B cell (primary cell): ENCODE results near the gene KCNC4. TPM values are rescaled to one million over a fixed set of nuclear protein-coding genes. Genes with fewer than 3 reads are reported as not detected.

ENCODE experiments used
- ATAC-seq: fragments of 200-7000 bp; cut with Tn5 transposase; one replicate; pipeline ENCODE4 v1.10.0; 2021; ENCODE audit warnings: low read depth, mild to moderate bottlenecking, moderate number of reproducible peaks, moderate library complexity
- CTCF ChIA-PET: fragments of 350-600 bp; sonication (Branson Sonifier 250); formaldehyde crosslinking; loops from one replicate; lab custom pipeline; 2021; ENCODE audit warnings: antibody characterized with exemption, inconsistent platforms; lab: Charles Lee
- POLR2A ChIA-PET: fragments of 350-600 bp; sonication (Branson Sonifier 250); formaldehyde crosslinking; loops from one replicate; lab custom pipeline; 2021; ENCODE audit warnings: antibody characterized with exemption; lab: Charles Lee
- DNase-seq: peaks from one replicate; pipeline ENCODE4 v3.0.0; 2013
- H2AFZ ChIP-seq: 2 replicates; pipeline ENCODE4 v1.6.1; 2012; ENCODE audit warnings: mild to moderate bottlenecking, low read depth, low read length; ENCODE audit not compliant: insufficient read depth, poor library complexity, severe bottlenecking
- H3K27ac ChIP-seq, 2 donors: 1 replicate in 1 of 2; 2 replicates in 1 of 2; pipeline ENCODE4 v1.5.1; 2012 to 2013; ENCODE audit warnings: low read length in 2 of 2, mild to moderate bottlenecking in 2 of 2, moderate library complexity in 1 of 2
- H3K27me3 ChIP-seq, 4 experiments: fragments of 200-600 bp in 1 of 4; sonication (generic) in 1 of 4; replicated peaks in 1 of 4; 1 replicate in 2 of 4; 2 replicates in 2 of 4; pipeline versions ENCODE4 v1.6.1 to v1.7.0; 2013 to 2016; ENCODE audit warnings: low read length in 3 of 4, mild to moderate bottlenecking in 2 of 4, mixed read lengths in 1 of 4, moderate library complexity in 1 of 4; ENCODE audit not compliant: insufficient read depth in 4 of 4, control insufficient read depth in 3 of 4; ENCODE audit errors: control extremely low read depth in 1 of 4
- H3K36me3 ChIP-seq, 2 experiments: replicated peaks in 1 of 2; 1 replicate in 1 of 2; 2 replicates in 1 of 2; pipeline versions ENCODE4 v1.6.1 to v1.7.1; 2013; ENCODE audit warnings: low read length in 1 of 2; ENCODE audit not compliant: insufficient read depth in 2 of 2, control insufficient read depth in 1 of 2; ENCODE audit errors: control extremely low read depth in 1 of 2, extremely low read depth in 1 of 2
- H3K4me1 ChIP-seq, 2 donors: fragments of 200-600 bp in 1 of 2; sonication (generic) in 1 of 2; 1 replicate in 1 of 2; 2 replicates in 1 of 2; pipeline versions ENCODE4 v1.5.1 to v1.6.1; 2013 to 2017; ENCODE audit warnings: low read length in 2 of 2; ENCODE audit not compliant: control insufficient read depth in 2 of 2, insufficient read depth in 2 of 2
- H3K4me2 ChIP-seq: replicated peaks from 2 replicates; pipeline ENCODE3; 2012; ENCODE audit warnings: mild to moderate bottlenecking, low read depth, low read length; ENCODE audit not compliant: poor library complexity, severe bottlenecking
- H3K4me3 ChIP-seq, 5 experiments: fragments of 200-600 bp in 1 of 5; sonication (generic) in 1 of 5; 1 replicate in 3 of 5; 2 replicates in 2 of 5; pipeline versions ENCODE4 v1.5.1 to v1.7.0; 2011 to 2016; ENCODE audit warnings: low read length in 4 of 5, mild to moderate bottlenecking in 4 of 5, low read depth in 2 of 5, control low read depth in 1 of 5, moderate library complexity in 1 of 5; ENCODE audit not compliant: insufficient read depth in 1 of 5; ENCODE audit errors: control extremely low read depth in 1 of 5, extremely low read depth in 1 of 5
- H3K79me2 ChIP-seq: fragments of 200-600 bp; sonication (generic); one replicate; pipeline ENCODE4 v1.6.0; 2016; ENCODE audit warnings: low read length; ENCODE audit not compliant: control insufficient read depth, insufficient read depth
- H3K9ac ChIP-seq: fragments of 200-600 bp; sonication (generic); 2 replicates; pipeline ENCODE4 v1.6.1; 2017; ENCODE audit warnings: mild to moderate bottlenecking, low read length, moderate library complexity
- H3K9me3 ChIP-seq, 3 donors: one replicate each; pipeline versions ENCODE4 v1.6.1 to v1.7.1; 2013; ENCODE audit warnings: low read length in 2 of 3; ENCODE audit not compliant: control insufficient read depth in 2 of 3, insufficient read depth in 1 of 3; ENCODE audit errors: control extremely low read depth in 1 of 3
- H4K20me1 ChIP-seq: 2 replicates; pipeline ENCODE4 v1.6.0; 2012; ENCODE audit warnings: mild to moderate bottlenecking, low read length; ENCODE audit not compliant: insufficient read depth, control insufficient read depth, poor library complexity, severe bottlenecking
- H3K27ac Mint-ChIP-seq: one replicate; pipeline ENCODE4 v1.8.0; 2021; ENCODE audit warnings: mixed read lengths
- H3K27me3 Mint-ChIP-seq: one replicate; pipeline ENCODE4 v1.8.0; 2021; ENCODE audit warnings: mixed read lengths
- H3K4me1 Mint-ChIP-seq: one replicate; pipeline ENCODE4 v1.8.0; 2021; ENCODE audit warnings: mixed read lengths
- H3K4me3 Mint-ChIP-seq: one replicate; pipeline ENCODE4 v1.8.0; 2021; ENCODE audit warnings: mixed read lengths
- H3K9me3 Mint-ChIP-seq: one replicate; pipeline ENCODE4 v1.8.0; 2022; ENCODE audit warnings: mixed read lengths; ENCODE audit not compliant: insufficient read depth
- EZH2 ChIP-seq: IDR thresholded peaks from 2 replicates; pipeline ENCODE4 v1.6.1; 2012; ENCODE audit warnings: borderline replicate concordance, low read depth, mild to moderate bottlenecking, moderate library complexity, low read length; ENCODE audit not compliant: insufficient read depth, poor library complexity, severe bottlenecking
- WGBS: methylation state at CpG from one replicate; pipeline ENCODE4 v1.1.5; 2013; ENCODE audit warnings: missing lambda C conversion rate; ENCODE audit not compliant: insufficient coverage; 5-methylcytosine and 5-hydroxymethylcytosine counted together
- intact Hi-C: fragments of 100-400 bp; cut with micrococcal nuclease; formaldehyde crosslinking; loops from one replicate; pipeline ENCODE4 v1.10.0; 2022
- polyA plus RNA-seq: library from polyadenylated mRNA; depleted of rRNA; stranded (reverse); fragments of >200 nt; gene quantifications from 2 replicates; pipeline ENCODE4 v1.2.3, GENCODE V29; 2012
- total RNA-seq, 2 donors: library from RNA; stranded (reverse); fragments of 120-200 nt in 1 of 2; gene quantifications; 1 replicate in 1 of 2; 2 replicates in 1 of 2; pipeline versions ENCODE4 v1.2.3 to v1.2.4, GENCODE V29; 2013 to 2022
- TF ChIP-seq, protein P1 (sequence below): fragments of 200-600 bp; IDR thresholded peaks from one replicate; pipeline ENCODE4 v1.8.0; 2022; ENCODE audit warnings: antibody characterized with exemption, mild to moderate bottlenecking

KCNC4 gene
- total and polyA plus RNA-seq, 2 donors (not counting 1 experiment from before 2014, with no cell fraction given), result 3.2 to 24.1 TPM

DNA sequence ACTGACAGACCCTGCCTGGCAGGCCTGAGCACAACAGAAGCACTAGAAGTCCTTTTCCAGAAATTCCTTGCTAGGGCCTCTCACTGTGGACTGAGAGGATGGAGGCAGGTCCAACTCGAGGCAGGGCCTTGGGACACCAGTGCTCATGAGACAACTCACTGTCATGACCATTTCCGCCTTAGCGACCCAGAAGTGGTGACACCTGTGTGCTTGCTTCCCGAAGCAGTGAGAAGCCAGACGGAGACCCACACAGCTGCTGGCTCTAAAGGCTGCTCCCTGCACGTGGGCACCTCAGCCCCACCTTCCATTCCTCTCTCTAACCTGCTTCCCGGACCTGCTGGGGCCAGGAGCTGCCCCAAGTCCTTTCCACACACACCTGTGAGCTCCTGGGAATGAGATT is 33.0 kb downstream of the KCNC4 start:
- Mint-ChIP-seq H3K4me3 (peak overlapping the region; percentile 61), H3K9me3 (no peaks in the 10 kb centered on the region), H3K27ac (peak overlapping the region; percentile 57), H3K27me3 (no peaks in the 10 kb centered on the region), H3K4me1 (peaks cover 40% of the 10 kb centered on the region)
- CTCF ChIA-PET, result interaction anchor here (3.2 to 3.6 kb wide), 2 partner anchors 35 to 217 kb away, joined by 13 to 19 read pairs; no protein-coding TSS in a partner anchor
- Histone ChIP-seq H3K4me1 (peaks cover 20 to 37% of the 10 kb centered on the region in 2 donors), H3K79me2 (no peaks in the 10 kb centered on the region), H3K27me3 (no peaks in the 10 kb centered on the region), H2AFZ (peak overlapping the region; percentile 57), H4K20me1 (no peaks in the 10 kb centered on the region), H3K9me3 (no peaks in the 10 kb centered on the region), H3K4me2 (peak overlapping the region; percentile 38), H3K9ac (no peak overlapping the region), H3K36me3 (no peaks in the 10 kb centered on the region), H3K4me3 (no peak overlapping the region), H3K27ac (peak overlapping the region in 1 of 2 donors; percentile 41)
- ATAC-seq (peak; percentile 34), DNase-seq (no peak)
- TF ChIP-seq, protein P1, sequence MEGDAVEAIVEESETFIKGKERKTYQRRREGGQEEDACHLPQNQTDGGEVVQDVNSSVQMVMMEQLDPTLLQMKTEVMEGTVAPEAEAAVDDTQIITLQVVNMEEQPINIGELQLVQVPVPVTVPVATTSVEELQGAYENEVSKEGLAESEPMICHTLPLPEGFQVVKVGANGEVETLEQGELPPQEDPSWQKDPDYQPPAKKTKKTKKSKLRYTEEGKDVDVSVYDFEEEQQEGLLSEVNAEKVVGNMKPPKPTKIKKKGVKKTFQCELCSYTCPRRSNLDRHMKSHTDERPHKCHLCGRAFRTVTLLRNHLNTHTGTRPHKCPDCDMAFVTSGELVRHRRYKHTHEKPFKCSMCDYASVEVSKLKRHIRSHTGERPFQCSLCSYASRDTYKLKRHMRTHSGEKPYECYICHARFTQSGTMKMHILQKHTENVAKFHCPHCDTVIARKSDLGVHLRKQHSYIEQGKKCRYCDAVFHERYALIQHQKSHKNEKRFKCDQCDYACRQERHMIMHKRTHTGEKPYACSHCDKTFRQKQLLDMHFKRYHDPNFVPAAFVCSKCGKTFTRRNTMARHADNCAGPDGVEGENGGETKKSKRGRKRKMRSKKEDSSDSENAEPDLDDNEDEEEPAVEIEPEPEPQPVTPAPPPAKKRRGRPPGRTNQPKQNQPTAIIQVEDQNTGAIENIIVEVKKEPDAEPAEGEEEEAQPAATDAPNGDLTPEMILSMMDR, result no peak
- TF ChIP-seq EZH2, result no peak
- POLR2A ChIA-PET, result interaction anchor here (1.1 to 2.0 kb wide), 3 partner anchors 32 to 258 kb away, joined by 3 to 7 read pairs (median 4); partner anchors contain the start of gene RBM15
- intact Hi-C loops, result loop anchor here (2.0 kb wide), 1 partner anchor 32 kb away; the partner anchor contains the start of gene KCNC4
- WGBS, result 56% methylated on average over 5 of the region's 7 CpGs

DNA sequence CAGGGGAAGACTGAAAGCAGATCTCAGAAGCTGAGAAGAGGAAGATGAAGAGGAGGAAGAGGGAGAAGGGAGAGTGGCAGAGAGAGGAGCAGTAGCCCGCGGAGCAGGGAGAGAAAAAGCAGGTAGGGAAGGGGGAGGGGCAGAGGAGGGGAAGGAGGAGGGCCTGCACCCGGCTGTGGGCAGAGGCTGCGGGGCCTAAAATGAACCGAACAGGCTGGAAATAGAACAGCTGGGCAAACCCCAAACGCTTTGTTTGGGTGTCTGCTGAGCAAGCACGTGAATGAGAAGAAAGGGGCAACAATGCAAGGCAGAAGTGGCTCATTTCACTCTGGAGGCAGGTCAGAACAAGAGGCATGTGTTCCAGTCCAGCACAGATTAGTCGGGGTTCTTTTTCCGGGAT is 33.5 kb downstream of the KCNC4 start:
- 8% methylated on average over 9 of the region's 9 CpGs for WGBS
- intact Hi-C loops, result loop anchor here (2.0 kb wide), 1 partner anchor 33 kb away; the partner anchor contains the start of gene KCNC4
- Histone ChIP-seq H3K36me3 (no peaks in the 10 kb centered on the region), H3K4me1 (peaks cover 20 to 37% of the 10 kb centered on the region in 2 donors), H3K27me3 (no peaks in the 10 kb centered on the region), H4K20me1 (no peaks in the 10 kb centered on the region), H2AFZ (peak overlapping the region; percentile 57), H3K79me2 (no peaks in the 10 kb centered on the region), H3K9me3 (no peaks in the 10 kb centered on the region), H3K27ac (peak overlapping the region in 1 of 2 donors; percentile 41), H3K9ac (peak overlapping the region; percentile 16), H3K4me3 (no peak overlapping the region), H3K4me2 (peak overlapping the region; percentile 38)
- ChIA-PET CTCF (interaction anchor here (1.5 to 3.6 kb wide), 3 partner anchors 35 to 217 kb away, joined by 4 to 19 read pairs (median 13); no protein-coding TSS in a partner anchor), POLR2A (interaction anchor here (1.1 to 2.0 kb wide), 4 partner anchors 32 to 258 kb away, joined by 3 to 7 read pairs (median 4); partner anchors contain the start of gene RBM15)
- DNase-seq, result peak; percentile 78
- Mint-ChIP-seq H3K4me3 (peak overlapping the region; percentile 61), H3K27ac (peak overlapping the region; percentile 57), H3K4me1 (peaks cover 40% of the 10 kb centered on the region), H3K27me3 (no peaks in the 10 kb centered on the region), H3K9me3 (no peaks in the 10 kb centered on the region)
- peak; percentile 80 for ATAC-seq
- TF ChIP-seq EZH2, result no peak
- TF ChIP-seq, protein P1, result no peak
